Urothelium cell line (cell line): Measurements from ENCODE around the gene CAMTA1.

ENCODE experiments used
- DNase-seq: peaks from one replicate; pipeline ENCODE4 v3.0.0; 2011; ENCODE audit warnings: low spot score, mixed read lengths
- FAIRE-seq: peaks from 2 replicates; lab custom pipeline; 2011; peaks lifted over from hg19 to GRCh38; lab: Jason Lieb, UNC

The CAMTA1 gene

GRCh38 chr1:7430691-7431090, 645.4 kb downstream of the CAMTA1 start:
- FAIRE-seq, result no peak
- DNase-seq, result no peak

DNA sequence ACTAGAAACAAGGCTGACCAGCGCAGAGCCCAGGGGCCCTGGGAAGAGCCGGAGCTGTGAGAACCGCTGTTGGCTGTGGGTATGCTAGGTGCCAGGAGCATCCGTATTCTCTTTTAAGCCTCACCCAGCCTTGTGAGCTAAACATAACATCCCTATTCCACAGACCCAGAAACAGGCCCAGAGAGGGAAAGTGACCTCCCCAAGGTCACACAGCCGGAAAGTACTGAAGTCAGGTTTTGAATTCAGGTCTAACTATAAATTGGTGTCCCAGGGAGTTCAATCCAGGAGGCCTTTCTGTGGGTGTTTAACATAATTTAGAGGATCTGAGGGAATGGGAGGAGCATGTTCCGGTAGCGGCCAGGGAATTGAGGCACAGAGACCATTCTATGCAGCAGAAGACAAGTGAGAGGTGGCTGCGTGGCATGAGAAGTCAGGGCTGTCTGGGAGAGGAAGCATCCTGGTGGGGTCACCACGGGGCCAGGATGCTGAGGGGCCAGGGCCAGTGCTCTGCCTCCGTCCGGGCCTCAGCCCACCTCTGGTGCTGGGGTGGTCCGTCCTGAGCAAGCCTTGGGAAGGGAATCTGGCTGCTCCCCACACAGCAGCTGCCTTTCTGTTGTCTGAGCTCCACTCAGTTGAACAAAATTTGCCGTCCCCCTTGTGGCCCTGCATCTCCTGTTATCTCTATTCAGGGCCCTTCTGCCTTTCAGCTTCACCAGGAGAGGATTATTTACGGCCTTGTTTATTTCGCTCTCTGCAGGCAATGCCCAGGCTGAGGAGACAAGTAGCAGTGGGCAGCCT, 647.0 kb downstream of the CAMTA1 start:
- no peak for DNase-seq
- no peak for FAIRE-seq

DNA sequence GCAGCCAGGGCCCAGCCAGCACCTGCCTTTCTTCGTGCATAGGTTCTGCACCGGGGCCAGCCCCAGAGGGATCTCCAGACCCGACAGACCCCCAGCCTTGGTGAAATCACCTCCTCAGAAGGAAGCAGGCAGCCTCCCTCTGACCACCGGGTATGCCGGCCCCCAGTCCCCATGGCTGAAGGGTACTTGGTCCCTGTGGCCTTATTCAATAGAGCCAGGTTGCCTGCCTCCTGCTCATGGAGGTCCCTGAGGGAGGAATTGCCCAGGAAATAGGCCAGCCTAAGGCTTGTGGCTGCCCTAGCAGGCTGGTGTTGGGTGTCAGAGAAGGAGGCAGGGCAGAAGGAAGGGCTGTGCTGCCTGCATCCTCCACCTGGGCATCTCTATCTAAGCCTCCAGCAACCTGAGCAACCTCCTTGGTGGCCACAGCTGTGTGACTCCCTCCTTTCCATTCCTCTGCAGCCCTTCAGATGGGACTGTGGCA, 647.7 kb downstream of the CAMTA1 start:
- no peak for FAIRE-seq
- no peak for DNase-seq

DNA sequence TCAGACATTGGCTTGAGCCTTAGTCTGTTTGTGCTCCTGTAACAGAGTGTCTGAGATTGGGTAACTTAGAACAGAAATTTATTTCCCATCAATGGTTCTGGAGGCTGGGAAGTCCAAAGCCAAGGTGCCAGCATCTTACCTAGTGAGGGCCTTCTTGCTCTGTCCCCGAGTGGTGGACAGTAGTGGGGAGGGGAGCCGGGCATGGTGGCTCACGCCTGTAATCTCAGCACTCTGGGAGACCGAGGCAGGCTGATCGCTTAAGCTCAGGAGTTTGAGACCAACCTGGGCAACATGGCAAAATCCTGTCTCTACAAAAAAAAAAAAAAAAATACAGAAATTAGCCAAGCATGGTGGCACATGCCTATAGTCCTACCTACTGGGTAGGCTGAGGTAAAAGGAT, 649.3 kb downstream of the CAMTA1 start:
- DNase-seq, result no peak
- no peak for FAIRE-seq

- FAIRE-seq, result no peak
- no peak for DNase-seq
These were observed 650.2 kb downstream of the CAMTA1 start for GRCh38 chr1:7435276-7436055.

- FAIRE-seq (no peak), DNase-seq (no peak)
These were observed 651.1 kb downstream of the CAMTA1 start for GRCh38 chr1:7436056-7437005.

DNA sequence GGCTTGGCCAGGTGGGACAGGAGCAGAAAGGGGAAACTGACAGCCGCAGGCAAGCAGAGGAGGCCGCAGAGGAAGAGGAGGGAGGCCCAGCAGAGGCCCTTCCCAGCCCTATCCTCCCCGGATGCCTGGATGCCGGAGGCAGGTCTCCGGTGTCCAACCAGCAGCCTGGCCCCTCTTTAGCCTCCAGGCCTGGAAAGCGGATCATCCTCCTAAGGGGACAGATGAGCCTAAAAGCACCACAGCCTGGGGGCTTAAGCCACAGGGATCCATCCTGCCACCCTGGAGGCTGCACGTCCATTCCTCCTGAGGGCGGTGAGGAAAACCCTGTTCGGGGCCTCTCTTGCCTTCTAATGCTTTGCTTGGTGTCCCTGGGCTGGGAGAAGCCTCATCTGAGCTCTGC, 651.8 kb downstream of the CAMTA1 start:
- DNase-seq (no peak), FAIRE-seq (no peak)

GRCh38 chr1:7437608-7438395, 652.5 kb downstream of the CAMTA1 start:
- FAIRE-seq (no peak), DNase-seq (no peak)

- DNase-seq, result no peak
- FAIRE-seq, result no peak
These were observed 653.1 kb downstream of the CAMTA1 start for GRCh38 chr1:7438396-7438785.

DNA sequence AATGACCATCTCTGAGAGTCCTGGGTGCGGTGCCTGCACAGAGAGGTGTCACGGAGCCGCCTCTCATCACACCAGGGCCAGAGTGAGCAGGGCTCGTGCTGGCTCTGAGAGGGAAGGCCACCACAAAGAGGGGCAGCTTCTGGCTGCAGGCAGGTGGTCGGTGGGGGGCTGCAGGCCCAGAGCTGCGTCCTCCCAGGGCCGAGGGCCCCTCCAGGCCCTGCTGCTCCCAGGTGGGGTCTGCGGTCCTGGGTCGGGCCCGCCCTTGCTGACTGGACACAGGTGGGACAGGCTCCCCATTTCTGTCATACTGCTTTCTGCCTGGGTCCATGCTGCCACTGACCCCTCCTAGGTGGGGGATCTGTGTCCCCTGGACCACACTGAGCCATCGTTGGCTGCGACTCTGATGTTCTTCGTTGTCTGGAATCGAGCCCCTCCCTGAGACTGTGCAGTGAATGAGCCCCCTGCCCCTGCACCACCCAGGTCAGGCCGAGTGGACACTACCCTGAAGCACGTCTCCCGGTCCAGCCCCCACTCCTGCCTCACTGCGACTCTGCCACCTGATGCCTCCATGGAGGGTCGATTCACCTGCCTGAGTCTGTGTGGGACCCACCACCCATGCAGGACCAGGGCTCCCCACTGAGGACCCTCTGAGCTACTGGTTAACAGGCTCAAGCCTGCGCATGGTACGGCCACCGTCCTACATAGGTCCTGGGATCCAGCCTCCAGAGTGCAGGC, 653.8 kb downstream of the CAMTA1 start:
- FAIRE-seq (no peak), DNase-seq (no peak)

- DNase-seq, result no peak
These were observed 654.9 kb downstream of the CAMTA1 start for GRCh38 chr1:7440154-7440553.

GRCh38 chr1:7441143-7441841, 656.0 kb downstream of the CAMTA1 start:
- FAIRE-seq, result no peak

More at GRCh38 chr1:7440154-7440553, 654.9 kb downstream of the CAMTA1 start:
- no peak for FAIRE-seq

DNA sequence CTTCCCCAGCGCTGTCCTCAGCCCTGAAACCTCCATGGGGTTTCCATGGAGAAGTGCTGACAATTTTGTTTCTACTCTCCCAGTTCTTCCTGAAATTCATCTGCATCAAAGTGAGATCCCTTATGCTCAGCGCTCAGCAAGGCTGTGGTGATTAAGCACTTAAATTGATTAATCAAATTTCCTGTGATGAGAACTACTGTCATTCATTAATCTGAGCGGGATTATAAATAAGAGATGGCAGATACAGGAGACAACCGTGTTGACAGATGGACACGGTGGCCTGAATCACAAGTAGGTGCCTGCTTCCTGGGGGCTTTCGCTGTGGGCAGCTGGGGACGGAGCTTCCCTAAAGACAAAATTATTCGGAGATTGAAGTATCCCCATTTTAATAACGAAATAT, 656.8 kb downstream of the CAMTA1 start:
- DNase-seq (no peak), FAIRE-seq (no peak)

More at GRCh38 chr1:7441143-7441841, 656.0 kb downstream of the CAMTA1 start:
- no peak for DNase-seq

- DNase-seq (no peak), FAIRE-seq (no peak)
These were observed 657.7 kb downstream of the CAMTA1 start for GRCh38 chr1:7442918-7443317.

DNA sequence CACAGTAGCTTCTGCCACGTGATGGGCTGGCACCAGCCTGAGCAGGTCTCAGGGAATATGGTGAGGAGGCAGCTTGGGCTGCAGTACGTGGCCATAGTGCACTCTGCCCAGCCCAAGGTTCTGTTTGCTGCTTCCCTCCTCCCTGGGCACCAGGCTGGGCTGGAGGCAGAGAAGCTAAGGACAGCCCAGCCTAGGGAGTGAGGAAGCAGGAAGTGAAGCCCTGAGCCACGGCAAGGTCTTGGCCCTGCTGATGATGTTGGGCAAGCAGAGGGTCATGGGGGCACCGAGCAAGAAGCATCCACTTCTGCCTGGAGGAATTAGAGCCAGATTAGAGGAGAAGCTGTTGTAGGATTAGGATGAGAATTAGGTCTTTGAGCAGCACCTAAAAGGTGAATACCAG, 659.1 kb downstream of the CAMTA1 start:
- DNase-seq (no peak), FAIRE-seq (no peak)

DNA sequence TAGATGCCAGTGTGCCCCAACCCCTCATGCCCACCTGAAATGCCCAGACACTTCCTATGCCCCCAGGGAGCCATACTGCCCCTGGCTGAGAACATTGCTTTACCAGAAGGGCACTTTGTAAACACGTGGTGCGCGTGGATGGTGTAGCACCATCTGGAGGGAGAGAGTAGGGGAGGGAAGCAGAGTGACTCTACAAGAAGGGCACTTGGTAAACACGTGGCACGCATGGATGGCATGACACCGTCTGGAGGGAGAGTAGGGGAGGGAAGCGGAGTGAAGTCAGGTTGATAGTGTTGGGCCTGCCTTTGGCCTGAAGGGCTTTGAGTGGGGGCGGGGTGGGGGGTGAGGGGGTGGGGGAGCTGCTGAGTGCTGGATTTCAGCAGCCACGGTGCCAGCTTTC, 661.8 kb downstream of the CAMTA1 start:
- no peak for FAIRE-seq

GRCh38 chr1:7447736-7448135, 662.5 kb downstream of the CAMTA1 start:
- no peak for FAIRE-seq

More for the DNA sequence above, 661.8 kb downstream of the CAMTA1 start:
- no peak for DNase-seq

DNA sequence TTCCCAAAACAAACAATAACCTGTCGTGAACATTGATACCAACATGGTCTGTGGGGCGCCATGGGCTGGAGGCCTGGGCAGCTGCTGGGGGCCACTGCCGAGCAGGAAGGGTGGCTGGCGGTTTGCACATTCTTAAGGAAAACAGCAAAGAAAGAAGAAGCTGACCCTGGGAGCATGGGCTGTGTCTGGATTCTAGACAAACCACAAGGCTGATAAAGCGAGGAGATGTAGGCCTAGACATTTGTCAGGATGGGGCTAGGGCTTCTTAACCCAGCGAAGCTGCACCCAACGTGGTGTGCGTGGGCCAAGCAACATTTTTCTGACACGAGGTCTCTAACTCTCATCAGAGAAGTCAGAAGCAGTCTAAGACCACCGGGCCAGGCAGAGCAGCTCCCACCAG, 663.7 kb downstream of the CAMTA1 start:
- FAIRE-seq, result no peak
- no peak for DNase-seq

More at GRCh38 chr1:7447736-7448135, 662.5 kb downstream of the CAMTA1 start:
- no peak for DNase-seq

DNA sequence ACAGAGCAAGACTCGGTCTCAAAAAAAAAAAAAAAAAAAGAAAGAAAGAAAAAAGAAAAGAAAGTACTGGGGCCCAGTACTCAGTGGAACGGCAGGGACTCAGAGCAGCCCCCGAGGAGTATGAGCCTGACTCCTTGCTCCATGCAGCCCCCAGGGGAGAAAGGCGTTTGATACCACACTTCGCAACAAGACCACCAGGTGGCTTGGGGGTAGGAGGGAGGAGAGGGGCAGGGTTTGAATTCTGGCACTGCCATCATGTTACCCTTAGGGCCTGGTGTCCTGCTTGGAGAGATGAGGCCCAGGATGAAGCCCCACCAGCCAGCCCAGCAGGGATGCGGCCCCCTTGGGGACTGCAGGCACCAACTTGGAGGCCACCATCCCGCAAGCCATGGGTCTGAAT, 664.5 kb downstream of the CAMTA1 start:
- no peak for DNase-seq
- FAIRE-seq, result no peak
